ENCODE results near the gene PCSK5. TPM values are rescaled to one million over a fixed set of nuclear protein-coding genes. Genes with fewer than 3 reads are reported as not detected.

Gene PCSK5
- total RNA-seq, 4 donors from 2014 or later = 22.0 to 37.4 (median 27.8) TPM

DNA sequence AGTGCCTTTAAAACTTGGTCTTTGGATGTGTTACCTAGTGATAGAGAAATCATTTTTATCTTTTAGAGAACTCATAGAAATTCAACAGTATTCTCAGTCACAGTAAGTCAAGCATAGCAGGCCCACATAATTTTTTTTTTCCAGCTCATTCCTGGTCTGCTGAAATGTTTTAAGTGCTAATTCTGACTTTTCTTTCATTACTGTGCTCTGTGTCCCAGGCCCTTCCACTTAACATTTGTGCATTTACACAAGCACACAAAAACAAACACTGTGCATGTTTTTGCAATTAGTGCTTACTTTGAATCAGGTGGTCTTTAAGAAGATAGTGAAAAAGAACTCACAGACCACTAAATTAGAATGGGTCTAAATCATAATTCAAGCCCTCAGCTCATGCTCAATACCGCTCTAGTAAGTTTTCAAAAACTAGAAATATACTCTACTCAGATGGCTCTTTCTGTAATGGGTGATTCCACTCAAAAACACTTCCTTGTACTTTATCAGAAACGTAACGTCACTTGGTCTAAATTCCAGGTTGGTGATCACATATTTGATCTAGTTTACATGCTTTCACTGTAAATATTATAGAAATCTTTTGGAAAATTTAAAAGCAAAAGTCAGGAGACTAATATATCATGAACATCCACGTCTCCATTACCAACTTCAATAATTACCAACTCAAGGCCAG, 107.8 kb downstream of the PCSK5 start:
- no peaks in the 10 kb centered on the region for H3K36me3 ChIP-seq
- H3K27ac ChIP-seq (replicated peaks in 1 of 4) = no peak overlapping the region
- H3K4me1 ChIP-seq = peaks cover 6 to 20% (median 11%) of the 10 kb centered on the region in 4 donors
- no peaks in the 10 kb centered on the region for H3K27me3 ChIP-seq
- H3K9me3 ChIP-seq = no peaks in the 10 kb centered on the region
- 89% methylated on average over 4 of the region's 4 CpGs for WGBS
- TF ChIP-seq CTCF (IDR thresholded peaks at IDR 0.05) = no peak
- TF ChIP-seq EP300 (IDR thresholded peaks at IDR 0.05) = no peak
- no peak for TF ChIP-seq POLR2AphosphoS5 (IDR thresholded peaks at IDR 0.05)
- TF ChIP-seq POLR2A (IDR thresholded peaks at IDR 0.05; ENCODE audit: low read depth) = no peak
- intact Hi-C loops (cut with DNase I) = no loop called here
- DNase-seq (ENCODE audit: extremely low spot score) = no peak
- H3K4me3 ChIP-seq = no peak overlapping the region

DNA sequence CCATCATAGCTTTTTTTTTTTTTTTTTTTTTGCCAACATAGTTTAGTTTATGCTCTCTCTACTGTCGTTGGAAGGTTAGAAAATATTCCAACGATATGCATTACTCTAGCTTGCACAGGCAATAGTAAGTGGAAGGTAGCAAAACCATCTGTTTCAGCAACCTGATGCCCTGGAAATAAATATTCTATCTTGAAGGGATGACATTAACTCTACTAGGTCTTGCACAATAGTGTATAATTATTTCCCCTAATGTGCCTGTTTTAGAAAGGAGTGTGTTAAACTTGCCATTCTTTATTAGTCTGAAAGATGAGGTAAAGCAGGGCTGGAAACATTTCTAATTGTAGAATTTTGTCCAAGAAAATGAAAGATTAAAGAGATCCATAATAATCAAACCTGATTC, 111.0 kb downstream of the PCSK5 start:
- H3K27me3 ChIP-seq = no peaks in the 10 kb centered on the region
- WGBS = 55% methylated on average over 2 of the region's 2 CpGs
- no peak overlapping the region for H3K27ac ChIP-seq (replicated peaks in 1 of 4)
- intact Hi-C loops (cut with DNase I) = no loop called here
- H3K36me3 ChIP-seq = no peaks in the 10 kb centered on the region
- peaks cover 4 to 16% (median 8%) of the 10 kb centered on the region in 4 donors for H3K4me1 ChIP-seq
- H3K4me3 ChIP-seq = no peak overlapping the region
- TF ChIP-seq POLR2A (IDR thresholded peaks at IDR 0.05; ENCODE audit: low read depth) (no peak), POLR2AphosphoS5 (IDR thresholded peaks at IDR 0.05) (no peak), EP300 (IDR thresholded peaks at IDR 0.05) (no peak), CTCF (IDR thresholded peaks at IDR 0.05) (no peak)
- no peak for DNase-seq (ENCODE audit: extremely low spot score)
- no peaks in the 10 kb centered on the region for H3K9me3 ChIP-seq

GRCh38 chr9:76003041-76003440, 112.6 kb downstream of the PCSK5 start:
- WGBS = 92% methylated on average over 5 of the region's 5 CpGs
- H3K4me1 ChIP-seq = peaks cover 0 to 6% (median under 1%) of the 10 kb centered on the region in 4 donors
- TF ChIP-seq POLR2AphosphoS5 (IDR thresholded peaks at IDR 0.05) = no peak
- no peak for TF ChIP-seq EP300 (IDR thresholded peaks at IDR 0.05)
- no peak for TF ChIP-seq CTCF (IDR thresholded peaks at IDR 0.05)
- TF ChIP-seq POLR2A (IDR thresholded peaks at IDR 0.05; ENCODE audit: low read depth) = no peak
- no peaks in the 10 kb centered on the region for H3K9me3 ChIP-seq
- intact Hi-C loops (cut with DNase I) = no loop called here
- H3K4me3 ChIP-seq = no peak overlapping the region
- no peak for DNase-seq (ENCODE audit: extremely low spot score)
- H3K27me3 ChIP-seq = no peaks in the 10 kb centered on the region
- H3K27ac ChIP-seq (replicated peaks in 1 of 4) = no peak overlapping the region
- no peaks in the 10 kb centered on the region for H3K36me3 ChIP-seq

- TF ChIP-seq POLR2A (IDR thresholded peaks at IDR 0.05; ENCODE audit: low read depth) (no peak), CTCF (IDR thresholded peaks at IDR 0.05) (no peak), POLR2AphosphoS5 (IDR thresholded peaks at IDR 0.05) (no peak), EP300 (IDR thresholded peaks at IDR 0.05) (no peak)
- 71% methylated on average over 1 of the region's 1 CpG for WGBS
- Histone ChIP-seq H3K27me3 (no peaks in the 10 kb centered on the region), H3K36me3 (no peaks in the 10 kb centered on the region), H3K9me3 (no peaks in the 10 kb centered on the region), H3K27ac (replicated peaks in 1 of 4) (no peak overlapping the region), H3K4me3 (no peak overlapping the region), H3K4me1 (peaks cover 0 to 7% (median 3%) of the 10 kb centered on the region in 4 donors)
- DNase-seq (ENCODE audit: extremely low spot score) = no peak
- intact Hi-C loops (cut with DNase I) = no loop called here
Measured at GRCh38 chr9:76004526-76004925, 114.1 kb downstream of the PCSK5 start.

DNA sequence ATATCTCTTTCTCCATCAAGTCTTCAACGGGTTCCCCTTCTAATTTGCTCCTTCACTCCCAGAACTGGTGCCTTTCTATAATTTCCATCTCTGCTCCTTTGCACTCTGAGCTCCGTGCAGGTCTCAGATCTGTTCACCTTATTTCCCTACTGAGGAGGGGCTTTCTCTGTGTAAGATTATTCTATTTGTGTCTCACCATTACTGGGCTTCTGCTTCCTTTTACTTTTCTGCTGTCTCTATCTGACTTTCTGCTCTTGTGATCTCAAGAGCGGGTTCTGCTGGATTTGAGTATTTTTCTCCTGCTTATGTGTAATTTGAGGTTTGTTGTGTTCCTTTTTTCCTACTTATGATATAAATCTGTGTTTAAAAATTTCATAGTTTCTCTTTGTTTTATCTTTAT, 117.5 kb downstream of the PCSK5 start:
- Histone ChIP-seq H3K27ac (replicated peaks in 1 of 4) (no peak overlapping the region), H3K4me3 (no peak overlapping the region), H3K9me3 (no peaks in the 10 kb centered on the region), H3K4me1 (peaks cover 0 to 35% (median 18%) of the 10 kb centered on the region in 4 donors), H3K36me3 (no peaks in the 10 kb centered on the region), H3K27me3 (no peaks in the 10 kb centered on the region)
- intact Hi-C loops (cut with DNase I) = no loop called here
- TF ChIP-seq CTCF (IDR thresholded peaks at IDR 0.05) (no peak), POLR2A (IDR thresholded peaks at IDR 0.05; ENCODE audit: low read depth) (no peak), POLR2AphosphoS5 (IDR thresholded peaks at IDR 0.05) (no peak), EP300 (IDR thresholded peaks at IDR 0.05) (no peak)
- 90% methylated on average over 3 of the region's 3 CpGs for WGBS
- DNase-seq (ENCODE audit: extremely low spot score) = no peak
